GM19468 (cell line): ENCODE results near the gene EPHA8.

ENCODE experiments used
- ATAC-seq: cut with Tn5 transposase; IDR thresholded peaks from one replicate; pipeline ENCODE4 v1.9.1; 2021; ENCODE audit warnings: mild to moderate bottlenecking, moderate library complexity, moderate number of reproducible peaks; ENCODE audit not compliant: unreplicated experiment; ENCODE audit errors: extremely low read depth

The EPHA8 gene

DNA sequence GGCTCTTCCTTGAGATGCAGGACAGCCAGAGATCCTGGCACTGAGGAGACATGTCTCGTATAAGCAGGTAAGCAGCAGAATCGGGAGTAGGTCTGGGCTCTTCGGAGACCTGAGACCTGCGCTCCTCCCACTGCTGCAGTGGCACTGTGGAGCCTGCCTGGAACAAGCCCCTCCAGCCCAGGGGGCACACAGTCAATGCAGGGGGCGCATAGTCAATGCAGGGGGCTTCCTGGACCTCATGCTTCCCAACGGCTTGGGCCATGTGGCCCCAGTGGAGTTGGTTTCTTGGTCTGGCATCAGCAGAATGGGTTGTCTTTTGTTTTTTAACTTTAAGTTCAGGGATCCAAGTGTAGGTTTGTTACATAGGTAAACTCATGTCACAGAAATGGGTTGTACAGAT is 27.9 kb upstream of the EPHA8 start:
- ATAC-seq: no peak

GRCh38 chr1:22536506-22536905 is 26.8 kb upstream of the EPHA8 start:
- ATAC-seq: no peak

DNA sequence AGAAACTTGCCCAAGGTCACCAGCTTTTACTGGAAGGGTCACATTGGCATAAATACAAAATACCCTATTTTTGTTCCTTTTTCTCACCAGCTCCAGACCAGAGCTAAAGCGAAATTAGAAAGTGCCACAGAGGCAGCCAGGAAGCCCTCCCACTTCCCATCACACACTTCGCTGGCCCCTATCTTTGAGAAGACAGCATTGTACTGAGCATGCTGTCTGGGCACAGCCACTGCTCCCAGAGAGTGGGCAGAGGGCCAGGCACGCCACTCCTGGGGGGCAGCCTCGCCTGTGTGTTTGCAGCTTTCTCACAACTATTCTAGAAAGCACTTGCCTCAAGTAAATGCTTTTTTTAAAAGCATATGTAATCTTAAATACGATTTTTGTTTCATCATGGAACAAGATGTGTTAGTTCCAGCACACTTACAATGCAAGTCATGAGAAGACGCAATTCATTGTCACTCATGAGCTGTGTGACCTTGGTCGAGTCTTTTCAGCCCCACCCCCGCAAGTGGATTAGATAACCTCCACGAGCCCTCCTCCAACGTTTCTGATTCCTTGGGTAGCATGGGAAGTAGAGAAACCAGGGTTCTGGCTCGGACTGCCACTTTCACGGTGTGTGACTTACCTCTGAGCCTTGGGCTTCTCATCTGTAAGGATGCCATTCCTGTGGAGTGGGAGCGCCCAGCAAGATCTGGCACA is 25.7 kb upstream of the EPHA8 start:
- no peak for ATAC-seq

GRCh38 chr1:22539510-22540118 is 23.7 kb upstream of the EPHA8 start:
- ATAC-seq: no peak

GRCh38 chr1:22540337-22540736 is 23.0 kb upstream of the EPHA8 start:
- ATAC-seq: no peak

GRCh38 chr1:22542886-22543285 is 20.4 kb upstream of the EPHA8 start:
- no peak for ATAC-seq

GRCh38 chr1:22543679-22544078 is 19.6 kb upstream of the EPHA8 start:
- ATAC-seq: no peak

DNA sequence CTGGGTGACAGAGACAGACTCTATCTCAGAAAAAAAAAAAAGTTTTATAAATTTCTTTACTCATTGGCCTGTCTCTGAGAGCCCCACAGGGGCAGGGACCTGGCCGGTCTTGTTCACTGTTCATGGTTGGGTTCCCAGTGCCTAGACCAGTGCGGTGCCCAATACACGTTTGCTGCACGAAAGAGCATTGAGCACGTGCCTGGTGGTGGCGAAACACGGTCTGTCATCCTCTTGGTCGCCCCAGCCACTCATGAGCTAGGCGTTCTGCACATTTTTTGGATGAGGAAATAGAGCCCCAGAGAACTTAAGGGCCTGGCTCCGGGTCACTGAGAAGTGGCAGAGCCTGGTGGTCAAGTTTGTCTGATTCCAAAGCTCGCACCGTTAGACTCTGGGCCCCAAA is 18.7 kb upstream of the EPHA8 start:
- no peak for ATAC-seq

DNA sequence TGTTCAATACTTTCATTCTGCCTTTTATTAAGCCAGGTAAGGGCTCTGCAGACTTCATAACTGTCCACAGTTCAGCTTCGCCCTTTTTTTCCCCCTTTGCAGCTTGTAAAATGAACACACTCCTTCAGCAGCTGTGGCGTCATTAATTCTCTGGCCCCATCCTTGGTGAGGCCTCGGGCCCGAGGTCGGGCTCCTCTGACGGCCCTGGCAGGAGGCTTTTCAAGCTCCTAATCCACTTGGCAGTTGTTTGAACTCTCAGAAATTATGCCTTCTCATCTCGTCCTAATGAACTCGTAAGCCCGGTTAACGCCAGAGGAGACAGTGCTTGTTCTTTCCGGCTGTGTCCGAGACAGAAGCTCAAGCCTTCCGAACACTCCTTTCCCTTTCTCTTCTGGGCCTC is 18.1 kb upstream of the EPHA8 start:
- ATAC-seq: no peak

DNA sequence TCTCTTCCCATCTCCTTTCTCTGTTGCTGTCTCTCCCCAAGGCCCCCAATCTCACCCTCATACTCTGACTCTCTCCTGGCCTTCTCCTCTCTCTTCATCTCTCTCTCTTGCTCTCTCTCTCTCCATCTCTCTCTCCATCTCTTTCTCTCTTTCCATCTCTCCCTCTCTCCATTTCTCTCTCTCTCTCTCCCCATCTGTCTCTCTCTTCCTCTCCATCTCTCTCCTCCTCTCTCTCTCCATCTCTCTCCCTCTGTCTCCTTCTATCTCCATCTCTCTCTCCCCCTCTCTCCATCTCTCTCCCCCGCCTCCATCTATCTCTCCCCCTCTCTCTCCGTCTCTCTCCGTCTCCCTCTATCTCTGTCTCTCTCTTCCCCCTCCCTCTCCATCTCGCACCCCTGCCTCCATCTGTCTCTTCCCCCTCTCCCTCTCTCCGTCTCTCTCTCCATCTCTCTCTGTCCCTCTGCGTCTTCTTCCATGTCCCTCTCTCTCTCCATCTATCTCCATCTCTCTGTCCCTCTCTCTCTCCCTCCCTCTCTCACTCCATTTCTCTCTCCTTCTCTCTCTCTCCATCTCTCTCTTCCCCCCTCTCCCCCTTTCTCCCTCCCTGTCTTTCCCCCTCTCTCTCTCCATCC is 16.0 kb upstream of the EPHA8 start:
- ATAC-seq: no peak

DNA sequence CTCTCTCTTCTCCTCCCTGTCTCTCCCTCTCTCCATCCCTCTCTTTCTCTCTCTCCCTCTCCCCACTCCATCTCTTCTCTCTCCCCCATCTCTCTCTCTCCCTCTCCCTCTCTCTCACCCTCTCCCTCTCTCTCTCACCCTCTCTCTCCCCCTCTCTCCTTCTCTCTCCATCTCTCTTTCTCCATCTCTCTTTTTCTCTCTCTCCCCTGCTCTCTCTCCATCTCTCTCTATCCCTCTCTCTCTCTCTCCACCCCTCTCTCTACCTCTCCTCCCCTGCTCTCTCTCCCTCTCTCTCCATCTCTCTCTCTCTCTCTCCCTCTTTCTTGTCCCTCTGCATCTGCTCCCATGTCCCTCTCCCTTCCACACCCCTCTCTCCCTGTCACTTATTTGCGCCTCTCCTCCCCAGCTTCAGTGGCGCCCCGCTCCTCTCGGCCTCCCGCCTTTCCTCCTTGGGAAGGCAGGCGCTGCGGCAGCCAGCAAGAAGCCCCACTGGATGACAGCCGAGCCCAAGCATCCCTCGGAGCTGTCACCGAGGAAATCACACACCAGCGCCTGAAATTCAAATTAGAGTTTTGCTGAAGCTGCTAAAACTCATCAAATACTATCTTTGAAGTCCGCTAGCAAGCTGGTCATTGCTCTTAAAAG is 15.3 kb upstream of the EPHA8 start:
- ATAC-seq: no peak

- no peak for ATAC-seq
Observed at GRCh38 chr1:22550021-22550420, 13.3 kb upstream of the EPHA8 start.

GRCh38 chr1:22551591-22551990 is 11.7 kb upstream of the EPHA8 start:
- no peak for ATAC-seq

- ATAC-seq: no peak
Observed at GRCh38 chr1:22552021-22552420, 11.3 kb upstream of the EPHA8 start.

- no peak for ATAC-seq
Observed at GRCh38 chr1:22553104-22553880, 10.0 kb upstream of the EPHA8 start.

DNA sequence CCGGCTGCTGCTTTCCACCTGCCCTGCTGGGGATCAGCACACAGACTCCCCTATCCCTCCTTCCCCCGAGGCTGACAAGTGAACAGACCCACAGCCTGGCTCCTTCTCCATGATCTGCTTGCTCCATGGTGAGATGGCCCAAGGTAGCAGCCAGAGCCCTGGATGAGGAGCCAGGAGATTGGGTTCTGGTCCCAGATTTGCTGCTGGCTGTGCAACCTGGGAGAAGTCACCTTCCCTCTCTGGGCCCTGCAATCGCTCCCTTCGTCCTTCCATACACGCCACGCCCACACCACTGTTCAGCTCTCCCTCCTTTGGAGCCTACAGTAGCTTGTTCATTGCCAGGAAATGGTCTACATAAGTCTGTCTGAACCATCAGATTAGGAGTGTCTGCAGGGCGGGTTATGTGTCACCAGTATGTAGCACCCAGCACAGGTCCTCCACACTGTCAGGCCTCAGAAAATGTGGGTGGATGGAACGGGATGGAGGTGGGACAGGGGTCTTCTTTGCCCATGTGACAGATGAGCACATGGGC is 9.2 kb upstream of the EPHA8 start:
- ATAC-seq: no peak

GRCh38 chr1:22555371-22555656 is 8.0 kb upstream of the EPHA8 start:
- ATAC-seq: no peak

GRCh38 chr1:22556391-22557104 is 6.7 kb upstream of the EPHA8 start:
- ATAC-seq: no peak

DNA sequence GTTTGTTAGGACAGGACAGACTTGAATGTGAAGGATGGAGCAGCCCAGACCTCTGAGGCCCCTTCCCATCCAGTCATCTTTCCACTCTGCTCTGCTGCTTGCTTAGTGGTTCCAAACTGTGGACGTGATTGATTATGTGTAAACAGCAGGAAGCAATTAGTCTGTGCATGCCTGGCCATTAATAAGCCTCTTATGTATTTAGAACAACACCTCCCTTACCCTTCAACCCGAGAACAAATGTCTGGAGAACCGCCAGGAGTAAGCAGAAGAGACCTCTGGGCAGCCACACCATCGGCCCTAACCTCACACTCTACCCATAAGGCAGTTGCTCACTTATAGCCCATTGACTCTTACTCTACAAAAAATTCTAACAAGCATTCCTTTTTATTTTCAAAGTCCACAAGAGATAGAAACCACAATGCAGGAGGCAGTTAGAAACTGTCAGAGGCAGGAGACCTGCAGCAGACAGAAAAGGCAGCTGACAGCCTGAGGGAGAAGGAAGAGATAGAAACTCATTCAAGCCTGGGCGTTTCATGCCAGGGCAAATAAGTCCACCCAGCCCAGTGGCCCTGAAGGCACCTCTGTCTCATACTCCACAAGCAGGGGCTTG is 5.8 kb upstream of the EPHA8 start:
- no peak for ATAC-seq
